ENCODE results near the gene COQ4.
A peak's percentile ranks its signal among the peaks of the same experiment; 100 is the strongest.

GRCh38 chr9:128370752-128371629, 48.4 kb downstream of the COQ4 start, which contains the start of gene URM1:
- TF ChIP-seq CTCF (IDR thresholded peaks at IDR 0.05 in 4 of 5, conservative IDR thresholded peaks at IDR 0.05 in 1 of 5): no peak
- TF ChIP-seq POLR2A (IDR thresholded peaks at IDR 0.05): peak; percentile 87 to 93
